NOMO-1 treated with DMSO at 0.1 percent for 48 hours (cell line): ENCODE measurements around the gene AOPEP.
"Not testable (repeated sequence)": the region's sequence is repeated elsewhere in the genome, so short reads cannot be mapped to it uniquely, and the experiment has no call there.

ENCODE experiments used
- DNase-seq: peaks from one replicate; lab custom pipeline; 2025; ENCODE audit not compliant: unreplicated experiment; lab: John Stamatoyannopoulos, UW

AOPEP gene

DNA sequence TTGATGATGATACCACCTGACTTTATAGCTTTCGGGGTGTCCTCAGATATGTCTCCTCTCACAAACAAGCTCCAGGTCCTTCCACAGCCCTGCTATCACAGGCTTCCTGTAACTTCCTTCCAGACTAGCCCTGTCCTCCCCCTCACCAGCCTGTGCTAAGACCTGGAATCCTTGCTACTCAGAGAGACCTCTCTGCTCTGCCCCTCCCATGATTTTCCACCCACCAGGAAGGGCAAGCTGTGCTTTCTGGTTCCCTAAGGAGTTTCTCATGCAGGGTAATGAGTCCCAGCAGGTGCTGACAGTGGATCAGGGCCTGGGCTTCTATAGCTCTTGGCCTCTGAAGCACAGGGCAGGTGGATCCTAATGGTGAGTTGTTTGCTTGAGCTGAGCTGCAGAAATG is 86.9 kb downstream of the AOPEP start:
- no peak for DNase-seq

DNA sequence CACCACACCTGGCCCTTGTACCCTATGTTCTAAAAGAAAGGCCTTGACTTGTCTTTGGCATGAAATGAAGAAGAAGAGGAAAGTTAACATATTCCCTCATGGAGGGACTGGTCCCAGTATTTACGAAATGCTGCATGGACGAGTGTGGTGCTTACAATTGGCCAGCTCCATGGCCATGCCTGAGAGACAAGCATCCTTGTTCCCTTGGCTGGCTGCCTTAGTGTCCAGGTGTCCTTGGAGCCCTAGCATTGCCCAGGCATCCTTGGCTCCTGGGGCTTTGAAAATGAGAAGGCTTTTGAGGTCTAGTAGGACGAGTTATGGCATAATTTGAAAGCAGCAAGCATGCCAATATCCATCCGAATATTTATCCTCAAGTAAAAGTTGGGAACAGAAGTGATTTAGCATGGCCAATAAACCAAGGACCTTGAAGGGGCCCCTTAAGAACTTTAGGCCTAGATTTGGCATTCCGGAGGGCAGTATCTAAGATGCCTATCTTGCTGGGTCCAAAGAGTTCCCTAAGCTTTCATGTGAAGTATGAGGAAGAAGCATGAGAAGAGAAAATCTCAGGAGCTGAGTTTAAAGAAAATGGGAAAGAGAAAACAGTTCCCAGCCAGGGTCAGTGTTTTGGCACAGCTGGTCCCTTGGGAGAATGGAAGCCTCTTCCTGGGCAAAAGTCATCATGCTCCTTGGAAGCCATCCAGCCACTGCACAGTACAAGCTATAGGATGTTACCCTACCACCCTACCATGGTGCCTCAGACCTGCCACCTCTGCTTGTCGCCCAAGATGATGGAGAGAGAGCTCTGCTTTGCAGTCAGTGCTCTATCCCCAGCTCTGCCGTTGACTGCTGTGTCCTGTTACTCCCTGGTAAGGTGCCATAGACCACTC is 91.0 kb downstream of the AOPEP start:
- DNase-seq, result no peak

DNA sequence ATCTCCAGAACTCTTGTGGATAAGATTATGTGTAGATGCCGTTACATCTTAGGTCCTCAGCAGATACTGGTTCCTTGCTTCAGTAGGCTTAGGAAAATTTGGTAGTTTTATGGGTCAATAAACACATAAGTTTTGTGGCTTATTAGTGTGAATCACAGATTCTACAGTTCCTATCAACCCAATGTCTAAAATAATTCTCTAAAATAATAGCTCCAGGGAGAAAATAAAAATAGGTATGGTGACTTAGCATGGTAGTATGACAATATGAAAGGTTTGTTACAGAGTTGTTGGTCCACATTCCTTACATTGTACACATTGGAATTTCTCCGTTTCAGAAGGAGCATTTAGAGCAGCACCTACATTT is 91.7 kb downstream of the AOPEP start:
- no peak for DNase-seq

DNA sequence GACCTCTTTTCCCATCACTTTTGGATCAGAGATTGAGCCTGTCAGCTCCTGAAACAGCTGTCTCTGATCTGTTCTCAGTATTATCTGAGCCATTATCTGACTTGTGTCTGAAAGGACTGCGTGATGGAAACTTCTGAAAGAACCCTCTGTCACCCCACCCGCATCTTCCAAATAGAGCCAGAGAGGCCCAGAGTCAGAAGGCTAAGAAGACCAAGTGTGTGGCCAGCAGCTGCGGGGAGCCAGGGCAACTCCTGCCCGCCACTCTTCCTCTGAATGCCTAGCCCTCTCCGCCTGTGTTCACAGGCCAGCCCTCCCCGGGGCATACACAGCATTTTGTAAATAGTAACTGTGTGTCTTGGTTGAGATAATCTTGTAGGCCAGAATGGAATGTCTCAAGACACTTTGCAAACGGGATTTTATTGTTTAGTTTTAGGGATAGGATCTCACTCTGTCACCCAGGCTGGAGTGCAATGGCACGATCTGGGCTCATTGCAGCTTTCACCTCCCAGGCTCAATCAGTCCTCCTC is 92.7 kb downstream of the AOPEP start:
- no peak for DNase-seq

DNA sequence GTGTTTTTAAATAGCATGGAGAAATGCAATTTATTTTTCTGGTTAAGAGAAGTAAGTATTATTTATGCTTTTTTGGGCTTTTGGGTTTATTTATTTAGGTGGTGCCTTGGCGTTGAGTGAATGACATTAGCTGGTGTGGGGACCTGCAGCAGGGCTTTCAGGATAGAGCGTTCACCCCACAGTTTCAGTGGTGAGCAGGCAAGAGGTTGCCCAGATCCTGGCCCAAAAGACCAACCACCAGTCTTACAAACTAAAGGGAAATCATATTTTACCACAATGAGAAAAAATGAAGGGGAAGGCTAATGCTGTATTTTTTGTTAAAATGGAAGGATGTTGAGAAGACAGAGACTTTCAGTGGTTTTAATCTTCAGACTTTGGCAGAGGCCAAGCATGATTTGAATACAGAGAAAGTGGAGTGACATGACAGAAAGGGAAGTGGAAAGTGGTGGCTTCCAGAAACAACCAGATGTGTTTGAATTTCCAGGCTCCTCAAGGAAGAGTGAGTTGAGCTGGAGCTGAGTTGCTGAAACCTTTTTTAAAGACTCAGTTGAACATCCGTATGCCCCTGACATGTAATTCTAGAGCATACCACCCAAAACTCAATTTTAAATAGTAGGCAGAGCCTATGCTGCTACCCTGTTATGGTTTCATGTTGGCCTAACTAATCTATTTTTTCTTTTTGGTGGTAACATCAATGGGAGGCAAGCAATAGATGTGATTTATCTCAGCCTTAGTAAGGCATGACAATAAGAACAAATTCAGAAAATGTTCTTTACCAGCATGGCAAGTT is 94.8 kb downstream of the AOPEP start:
- DNase-seq, result peak; percentile 2

DNA sequence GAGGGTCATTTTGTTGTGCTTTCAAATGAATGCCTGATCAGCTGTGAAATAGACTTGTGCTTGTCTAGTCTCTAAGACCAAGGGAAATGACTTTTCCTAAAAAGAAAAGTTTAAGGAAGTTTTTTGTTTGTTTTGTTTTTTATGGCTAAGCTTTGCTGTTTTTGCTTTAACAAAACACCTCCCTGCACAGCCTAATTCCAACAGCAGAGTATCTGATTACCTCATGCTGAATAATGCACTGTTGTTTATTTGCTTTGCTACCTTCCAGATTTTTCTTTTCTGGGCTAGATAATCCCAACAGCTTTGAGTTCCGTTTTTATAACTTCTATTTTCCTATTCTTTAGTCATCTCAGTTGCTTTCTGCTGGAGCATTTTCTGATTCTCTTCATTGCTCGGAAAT is 95.8 kb downstream of the AOPEP start:
- DNase-seq, result no peak

DNA sequence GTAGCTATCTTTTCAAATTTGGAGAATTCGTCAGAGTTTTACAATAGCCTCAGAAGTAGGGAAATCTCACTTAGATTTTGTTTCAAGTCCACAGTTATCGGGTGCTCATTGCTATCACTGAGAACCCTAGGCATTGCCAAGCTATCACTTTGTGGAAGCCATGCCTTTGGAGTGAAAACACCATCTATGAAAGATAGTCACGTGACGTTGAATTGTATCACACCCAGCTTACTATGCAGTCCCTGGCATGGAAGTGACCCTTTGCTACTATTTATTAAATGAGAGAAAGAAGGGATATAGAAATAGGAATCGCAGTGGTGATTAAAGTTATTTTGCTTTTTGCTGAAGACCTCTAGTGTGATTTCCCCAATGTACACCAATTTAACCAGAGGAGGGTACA is 97.2 kb downstream of the AOPEP start:
- DNase-seq, result no peak

DNA sequence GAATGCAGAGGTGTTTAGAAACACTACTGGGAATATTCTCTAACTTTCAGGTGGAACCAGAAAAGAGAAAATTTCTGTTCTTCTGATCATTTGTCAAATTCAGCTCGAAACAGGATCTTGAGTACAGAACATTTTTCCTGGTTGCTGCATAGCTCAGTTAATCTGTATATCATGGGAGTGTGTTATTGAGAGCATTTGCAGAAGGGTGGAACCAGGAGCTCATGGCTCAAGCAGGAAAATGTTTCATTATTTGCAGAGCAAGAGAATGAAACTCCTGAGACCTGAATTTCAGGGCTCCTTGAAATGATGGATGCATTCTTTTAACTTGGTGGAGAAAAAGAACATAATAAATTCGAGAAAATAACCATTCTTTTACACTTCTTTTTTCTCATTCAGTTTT is 97.9 kb downstream of the AOPEP start:
- no peak for DNase-seq

DNA sequence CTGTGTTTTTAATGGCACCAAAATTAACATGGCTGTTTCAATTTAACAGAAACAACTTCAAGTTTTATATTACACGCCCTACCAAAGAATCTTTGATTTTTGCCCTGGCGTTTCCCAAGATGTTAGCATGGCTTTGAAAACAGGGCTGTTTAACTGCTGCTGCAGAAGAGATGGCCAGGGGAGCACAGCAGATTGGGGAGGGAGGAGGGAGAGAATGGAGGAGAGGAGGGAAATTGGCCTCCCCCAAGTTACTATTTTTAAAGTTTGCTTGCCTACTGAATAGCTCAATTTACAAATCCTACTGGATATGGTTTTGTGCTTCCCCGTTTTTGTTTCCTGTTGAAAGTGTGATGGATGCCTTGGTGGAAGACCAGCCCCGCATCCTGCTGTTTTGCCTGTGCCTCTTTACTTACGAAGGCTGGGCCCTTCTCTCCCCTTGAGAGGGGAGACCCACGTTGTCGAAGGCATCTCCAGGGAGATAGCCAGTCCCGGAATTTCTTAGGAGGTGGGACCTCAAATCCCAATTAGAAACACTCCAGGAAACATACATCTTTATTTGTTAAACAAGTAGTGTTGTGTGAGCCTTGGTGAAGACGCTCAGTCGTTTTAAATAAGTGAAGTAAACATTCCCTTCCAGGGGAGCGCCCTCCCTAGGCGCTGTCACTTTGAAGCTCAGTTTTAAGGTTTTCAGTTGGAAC is 98.6 kb downstream of the AOPEP start:
- no peak for DNase-seq

DNA sequence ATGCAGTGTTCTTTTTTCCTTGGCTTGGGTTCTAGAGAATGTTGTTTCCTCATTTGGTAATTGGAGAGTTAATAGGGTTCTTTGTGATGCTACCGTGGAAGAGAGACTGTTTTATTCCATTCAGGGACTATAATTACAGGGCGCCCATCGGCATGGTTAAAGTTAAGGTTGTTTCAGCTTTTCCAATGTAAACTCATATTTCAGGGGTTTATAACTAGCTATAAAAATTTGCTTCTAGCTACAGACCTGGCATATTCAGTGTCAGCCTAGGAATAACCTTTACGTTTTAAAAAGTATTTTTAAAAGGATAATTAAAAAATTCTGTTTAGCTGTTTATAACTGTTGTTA is 99.1 kb downstream of the AOPEP start:
- no peak for DNase-seq

DNA sequence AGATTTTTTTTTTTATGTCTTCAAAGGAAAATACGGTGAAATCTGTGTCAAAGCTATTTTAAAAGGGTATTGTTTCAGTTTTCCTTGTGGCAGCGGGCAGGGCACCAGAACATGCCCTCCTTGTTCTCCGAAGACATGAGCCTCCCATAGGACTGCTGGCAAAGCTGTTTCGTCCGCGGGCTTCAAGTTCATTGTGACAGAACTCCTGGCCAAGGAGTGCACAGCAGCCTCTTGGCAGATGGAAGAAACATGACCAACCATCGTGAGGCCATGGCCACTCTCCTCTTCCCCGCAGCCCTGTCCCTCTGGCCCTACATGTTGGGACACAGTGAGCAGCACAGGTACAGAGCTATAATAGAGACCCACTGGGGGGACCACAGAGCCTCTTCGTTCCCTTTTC is 99.5 kb downstream of the AOPEP start:
- DNase-seq, result no peak

DNA sequence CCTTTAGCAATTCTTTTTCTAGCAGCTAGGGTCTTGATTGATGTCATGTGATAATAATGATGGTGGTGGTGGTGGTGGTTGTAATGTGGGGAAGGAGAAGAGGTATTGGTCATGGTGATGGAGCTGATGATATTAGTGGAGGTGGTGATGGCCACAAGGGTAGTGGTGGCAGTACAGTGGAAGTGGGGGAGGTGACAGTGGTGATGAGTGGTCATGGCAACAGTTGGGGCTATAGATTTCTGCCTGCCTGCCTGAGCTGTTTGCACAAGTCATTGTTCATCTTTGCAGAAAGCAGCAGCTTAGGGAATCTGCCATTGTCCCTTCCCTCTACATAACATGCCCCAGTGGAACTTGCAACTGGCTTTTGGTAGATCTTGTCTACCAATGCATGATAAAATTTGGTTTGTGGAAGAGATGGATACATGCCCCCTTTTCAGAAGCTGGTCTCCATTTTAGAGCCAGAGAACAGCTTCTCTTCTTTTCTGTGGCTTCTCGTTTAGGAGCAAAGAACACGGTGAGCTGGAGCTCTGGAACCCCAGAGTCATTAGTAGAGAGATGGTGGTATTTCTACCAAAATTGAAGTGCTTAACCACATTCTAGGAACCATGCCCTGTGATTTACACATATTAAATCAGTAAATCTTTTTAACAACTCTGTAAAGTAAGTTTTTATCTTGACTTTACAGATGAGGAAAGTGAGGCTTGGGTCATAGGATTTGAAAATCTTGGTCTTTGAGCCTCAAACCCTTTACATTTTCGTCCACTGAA is 100.3 kb downstream of the AOPEP start:
- DNase-seq, result no peak

DNA sequence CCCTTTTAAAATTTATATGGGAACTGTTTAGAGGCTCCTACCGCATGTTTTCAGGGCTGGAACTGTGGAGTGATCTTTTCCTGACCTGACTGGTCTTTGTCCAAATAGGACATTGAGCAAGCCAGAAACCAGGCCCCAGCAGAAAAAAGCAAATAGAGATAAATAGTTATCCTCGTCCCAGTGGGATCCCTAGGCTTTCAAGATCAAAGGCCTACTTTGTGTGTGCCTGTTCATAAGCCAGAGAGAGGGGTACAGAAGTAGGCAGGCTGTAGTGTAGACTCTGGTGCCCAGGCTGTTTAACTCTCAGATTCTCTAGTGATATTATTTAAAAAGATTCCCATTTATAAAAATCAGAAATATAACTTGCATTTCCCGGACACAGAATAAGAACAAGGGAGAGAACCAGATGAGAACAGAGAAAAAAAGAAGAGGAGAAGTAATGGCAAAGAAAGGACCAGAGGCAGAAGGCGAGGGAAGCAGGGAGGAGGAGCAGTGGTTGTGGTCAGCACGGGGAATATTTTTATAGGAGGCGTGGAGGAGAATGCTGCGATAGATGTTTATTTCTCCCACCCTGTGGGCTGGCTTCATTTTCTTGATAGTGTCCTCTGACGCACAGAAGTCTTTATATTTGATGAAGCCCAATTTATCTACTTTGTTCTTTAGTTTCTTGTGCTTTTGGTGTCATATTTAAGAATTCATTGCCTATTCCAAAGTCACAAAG is 101.2 kb downstream of the AOPEP start:
- DNase-seq, result no peak

DNA sequence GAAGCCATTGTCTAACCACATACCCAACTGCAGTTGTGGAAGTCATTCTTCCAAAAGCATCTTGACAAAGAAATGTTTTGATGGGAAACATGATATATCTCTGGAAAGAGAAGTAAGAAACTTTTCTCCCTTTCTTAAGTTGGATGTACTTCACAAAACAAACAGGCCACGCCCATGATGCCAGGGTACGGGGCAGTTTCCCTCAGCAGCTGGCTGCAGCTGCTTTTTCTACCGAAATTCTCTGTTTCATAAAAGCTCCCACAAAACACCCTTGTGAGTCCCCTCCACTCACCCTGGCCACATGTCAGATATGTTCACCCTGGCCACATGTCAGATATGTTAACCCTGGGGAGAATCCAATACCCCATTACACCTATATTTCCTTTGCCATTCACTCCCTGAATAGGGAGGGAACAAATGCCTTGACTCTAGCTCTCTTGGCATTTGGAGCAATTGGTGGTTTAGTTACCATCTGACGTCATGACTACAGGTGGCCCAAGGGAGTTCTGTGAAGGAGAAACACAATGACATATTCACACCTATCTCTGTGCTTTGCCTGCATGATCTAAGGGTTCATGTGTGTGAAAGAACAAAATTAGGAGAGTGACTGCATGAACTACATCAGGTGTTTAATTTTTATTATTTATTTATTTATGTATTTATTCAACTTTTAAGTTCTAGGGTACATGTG is 103.0 kb downstream of the AOPEP start:
- DNase-seq, result no peak

DNA sequence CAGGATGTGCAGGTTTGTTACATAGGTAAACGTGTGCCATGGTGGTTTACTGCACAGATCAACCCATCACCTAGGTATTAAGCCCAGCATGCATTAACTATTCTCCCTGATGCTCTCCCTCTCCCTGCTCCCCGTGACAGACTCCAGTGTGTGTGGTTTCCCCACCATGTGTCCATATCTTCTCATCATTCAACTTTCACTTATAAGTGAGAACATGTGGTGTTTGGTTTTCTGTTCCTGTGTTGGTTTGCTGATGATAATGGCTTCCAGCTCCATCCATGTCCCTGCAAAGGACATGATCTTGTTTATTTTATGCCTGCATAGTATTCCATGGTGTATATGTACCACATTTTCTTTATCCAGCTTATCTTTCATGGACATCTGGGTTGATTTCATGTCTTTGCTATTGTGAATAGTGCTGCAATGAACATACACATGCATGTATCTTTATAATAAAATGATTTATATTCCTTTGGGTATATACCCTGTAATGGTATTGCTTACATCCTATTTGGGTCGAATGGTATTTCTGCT is 103.6 kb downstream of the AOPEP start:
- not testable (repeated sequence) for DNase-seq

DNA sequence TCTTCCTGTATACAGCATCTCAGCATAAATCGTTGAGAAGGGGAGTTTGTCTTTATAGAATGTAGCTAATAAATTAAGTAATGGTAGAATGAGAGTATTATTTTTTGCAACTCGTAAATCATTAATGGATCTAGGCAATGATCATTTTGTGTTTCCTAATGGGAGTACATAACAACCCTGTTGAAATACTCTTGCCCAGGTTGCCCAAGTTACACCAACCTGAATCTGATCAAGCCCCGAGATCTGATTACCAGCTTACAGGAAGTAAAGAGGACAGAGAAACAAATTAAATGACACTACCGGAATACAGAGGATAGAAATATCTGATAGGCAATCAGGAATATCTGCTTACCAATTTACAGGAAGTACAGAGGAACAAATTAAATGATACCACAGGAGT is 107.3 kb downstream of the AOPEP start:
- no peak for DNase-seq

DNA sequence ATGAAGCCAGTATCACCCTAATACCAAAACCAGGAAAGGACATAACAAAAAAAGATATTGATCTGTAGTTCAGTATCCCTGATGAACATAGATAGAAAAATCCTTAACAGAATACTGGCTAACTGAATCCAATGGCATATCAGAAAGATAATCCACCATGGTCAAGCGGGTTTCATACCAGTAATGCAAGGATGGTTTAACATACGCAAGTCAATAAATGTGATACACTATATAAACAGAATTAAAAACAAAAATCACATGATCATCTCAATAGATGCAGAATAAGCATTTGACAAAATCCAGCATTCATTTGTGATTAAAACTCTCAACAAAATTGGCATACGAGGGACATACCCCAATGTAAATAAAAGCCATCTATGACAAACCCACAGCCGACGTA is 110.9 kb downstream of the AOPEP start:
- DNase-seq, result no peak

DNA sequence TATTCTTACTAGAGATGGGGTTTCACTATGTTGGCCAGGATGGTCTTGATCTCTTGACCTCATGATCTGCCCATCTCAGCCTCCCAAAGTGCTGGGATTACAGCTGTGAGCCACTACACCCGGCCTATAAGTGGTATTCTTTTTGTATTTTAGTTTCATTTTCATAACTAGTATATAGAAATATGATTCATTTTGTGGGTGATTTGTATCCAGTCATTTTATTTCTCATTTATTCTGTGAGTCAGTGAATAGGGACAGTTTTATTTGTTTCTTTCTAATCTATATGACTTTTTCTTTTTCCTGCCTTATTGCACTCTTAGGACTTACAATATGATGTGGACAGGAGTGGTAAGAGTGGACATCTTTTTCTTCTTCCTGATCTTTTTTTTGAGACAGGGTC is 112.9 kb downstream of the AOPEP start:
- no peak for DNase-seq

DNA sequence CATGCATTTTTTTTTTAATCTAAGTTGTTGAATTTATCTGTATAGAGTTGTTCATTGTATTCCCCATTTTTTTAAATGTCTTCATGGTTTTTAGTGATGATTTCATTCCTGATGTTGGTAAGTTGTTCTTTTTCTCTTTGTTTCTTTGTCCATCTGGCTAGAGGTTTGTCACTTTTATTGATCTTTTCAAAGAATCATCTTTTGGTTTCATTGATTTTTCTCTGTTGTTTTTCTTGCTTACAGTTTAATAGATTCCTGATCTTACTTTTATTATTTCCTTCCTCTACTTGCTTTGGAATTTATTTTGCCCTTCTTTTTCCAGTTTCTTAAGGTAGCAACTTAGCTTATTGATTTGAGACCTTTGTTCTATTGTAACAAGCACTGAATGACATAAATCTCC is 114.2 kb downstream of the AOPEP start:
- no peak for DNase-seq
